Adrenal gland (tissue), 5 donors: Measurements from ENCODE around the gene SAMHD1.
"Not testable (repeated sequence)": the region's sequence is repeated elsewhere in the genome, so short reads cannot be mapped to it uniquely, and the experiment has no call there.

ENCODE experiments used
- CTCF ChIP-seq, 6 experiments: fragments of 450-650 bp in 4 of 6; fragments of 200-600 bp in 2 of 6; sonication (generic) in 1 of 6; IDR thresholded peaks; 1 replicate in 5 of 6; 2 replicates in 1 of 6; pipeline versions ENCODE4 v1.5.1 to v1.8.0; 2016 to 2021; ENCODE audit warnings: antibody characterized with exemption in 6 of 6, mild to moderate bottlenecking in 2 of 6, moderate library complexity in 1 of 6
- POLR2A ChIP-seq, 2 donors: fragments of 450-650 bp; IDR thresholded peaks; one replicate each; pipeline ENCODE4 v1.6.1; 2017; ENCODE audit warnings: antibody characterized with exemption in 2 of 2, mild to moderate bottlenecking in 2 of 2, moderate library complexity in 1 of 2
- donor health status: DM: no; HTN: no; CAD: no.

DNA sequence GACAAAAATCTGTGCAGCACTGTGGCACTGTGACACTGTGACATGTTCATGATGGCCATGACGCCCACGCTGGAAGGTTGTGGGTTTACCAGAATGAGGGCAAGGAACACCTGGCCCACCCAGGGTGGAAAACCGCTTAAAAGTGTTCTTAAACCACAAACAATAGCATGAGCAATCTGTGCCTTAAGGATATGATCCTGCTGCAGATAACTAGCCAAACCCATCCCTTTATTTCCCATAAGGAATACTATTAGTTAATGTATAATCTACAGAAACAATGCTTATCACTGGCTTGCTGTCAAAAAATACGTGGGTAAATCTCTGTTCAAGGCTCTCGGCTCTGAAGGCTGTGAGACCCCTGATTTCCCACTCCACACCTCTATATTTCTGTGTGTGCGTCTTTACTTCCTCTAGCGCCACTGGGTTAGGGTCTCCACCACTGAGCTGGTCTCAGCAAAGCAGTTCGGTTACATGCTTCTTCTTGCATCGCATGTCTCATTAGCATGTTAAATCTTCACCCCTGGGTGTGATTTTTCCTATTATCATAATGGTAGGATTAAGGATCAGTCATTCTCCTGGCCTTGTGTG lies 10.9 kb upstream of the SAMHD1 start:
- not testable (repeated sequence) for TF ChIP-seq CTCF, POLR2A (IDR thresholded peaks at IDR 0.05)
